Endothelial cell of umbilical vein (primary cell): ENCODE data around the gene MAN1A2. TPM values are rescaled to one million over a fixed set of nuclear protein-coding genes. Genes with fewer than 3 reads are reported as not detected.

Source experiments
- BruUV-seq: library from RNA; stranded (reverse); fragments of 400-500 nt; replicated peaks from 2 replicates; lab custom pipeline; 2021; lab: Mats Ljungman, UMichigan
- CTCF ChIA-PET: fragments of 300-600, 350-600 bp; sonication (Branson Sonifier 250); formaldehyde crosslinking; loops from one replicate; lab custom pipeline; 2021; ENCODE audit warnings: antibody characterized with exemption, inconsistent platforms; lab: Charles Lee
- POLR2A ChIA-PET: fragments of 300-600, 350-600 bp; sonication (Branson Sonifier 250); formaldehyde crosslinking; loops from one replicate; lab custom pipeline; 2021; ENCODE audit warnings: antibody characterized with exemption, inconsistent platforms; lab: Charles Lee
- DNase-seq: peaks from one replicate; pipeline ENCODE4 v3.0.0-alpha.2; 2011; ENCODE audit warnings: low read depth, low spot score
- FAIRE-seq: peaks from 2 replicates; lab custom pipeline; 2011; peaks lifted over from hg19 to GRCh38; lab: Jason Lieb, UNC
- H2AFZ ChIP-seq: 2 replicates; pipeline ENCODE4 v1.6.0; 2012; ENCODE audit warnings: low read depth, low read length, control low read depth, inconsistent platforms
- H3K27ac ChIP-seq: 2 replicates; pipeline ENCODE4 v1.5.1; 2011; ENCODE audit warnings: low read depth, mild to moderate bottlenecking, control low read depth, low read length, moderate library complexity; ENCODE audit not compliant: insufficient read depth
- H3K27me3 ChIP-seq, 2 experiments: 2 replicates each; pipeline versions ENCODE4 v1.6.0 to v1.6.1; 2011; ENCODE audit warnings: low read length in 2 of 2, mixed read lengths in 1 of 2; ENCODE audit not compliant: control insufficient read depth in 2 of 2, insufficient read depth in 2 of 2
- H3K36me3 ChIP-seq, 2 experiments: 2 replicates in 1 of 2; 3 replicates in 1 of 2; pipeline ENCODE4 v1.5.1; 2011; ENCODE audit warnings: low read length in 2 of 2, mild to moderate bottlenecking in 1 of 2, moderate library complexity in 1 of 2; ENCODE audit not compliant: control insufficient read depth in 2 of 2, insufficient read depth in 2 of 2; ENCODE audit errors: extremely low read depth in 1 of 2
- H3K4me1 ChIP-seq: 3 replicates; pipeline ENCODE4 v1.5.1; 2011; ENCODE audit warnings: mild to moderate bottlenecking, low read length; ENCODE audit not compliant: control insufficient read depth, insufficient read depth; ENCODE audit errors: extremely low read depth
- H3K4me2 ChIP-seq: 2 replicates; pipeline ENCODE4 v1.6.1; 2011; ENCODE audit warnings: low read length, control low read depth, mixed read lengths; ENCODE audit not compliant: insufficient read depth
- H3K4me3 ChIP-seq, 3 experiments: fragments of 200-600 bp in 1 of 3; sonication (generic), shearing (Covaris generic) in 1 of 3; replicated peaks in 1 of 3; 2 replicates each; pipeline ENCODE4 v1.5.1; 2011 to 2016; ENCODE audit warnings: control low read depth in 3 of 3, low read length in 3 of 3, mild to moderate bottlenecking in 2 of 3, inconsistent platforms in 1 of 3, low read depth in 1 of 3, moderate library complexity in 1 of 3; ENCODE audit not compliant: insufficient read depth in 1 of 3
- H3K79me2 ChIP-seq: 2 replicates; pipeline ENCODE4 v1.6.0; 2012; ENCODE audit warnings: low read length, inconsistent platforms; ENCODE audit not compliant: control insufficient read depth, insufficient read depth
- H3K9ac ChIP-seq: replicated peaks from 2 replicates; pipeline ENCODE3; 2011; ENCODE audit warnings: low read length, control low read depth; ENCODE audit not compliant: insufficient read depth; ENCODE audit errors: extremely low read depth
- H3K9me1 ChIP-seq: replicated peaks from 3 replicates; pipeline ENCODE4 v1.6.0; 2011; ENCODE audit warnings: mild to moderate bottlenecking, low read length; ENCODE audit not compliant: control insufficient read depth, insufficient read depth; ENCODE audit errors: extremely low read depth
- H3K9me3 ChIP-seq: replicated peaks from 2 replicates; pipeline ENCODE4 v1.5.1; 2012; ENCODE audit warnings: low read length, inconsistent platforms; ENCODE audit not compliant: control insufficient read depth, insufficient read depth
- H4K20me1 ChIP-seq: replicated peaks from 2 replicates; pipeline ENCODE3; 2011; ENCODE audit warnings: mild to moderate bottlenecking, low read length; ENCODE audit not compliant: control insufficient read depth, insufficient read depth; ENCODE audit errors: extremely low read depth
- EZH2 ChIP-seq: IDR thresholded peaks from 2 replicates; pipeline ENCODE4 v1.6.1; 2012; ENCODE audit warnings: borderline replicate concordance, low read depth, mild to moderate bottlenecking, moderate library complexity, low read length, inconsistent platforms; ENCODE audit not compliant: severe bottlenecking
- FOS ChIP-seq: IDR thresholded peaks from 2 replicates; pipeline ENCODE4 v1.6.1; 2011; ENCODE audit warnings: mild to moderate bottlenecking, low read length, moderate library complexity, borderline replicate concordance; ENCODE audit not compliant: insufficient read depth
- GATA2 ChIP-seq: IDR thresholded peaks from 2 replicates; pipeline ENCODE4 v1.7.0; 2011; ENCODE audit warnings: low read depth, mild to moderate bottlenecking, moderate library complexity, mixed read lengths, low read length; ENCODE audit not compliant: insufficient read length, insufficient read depth
- JUN ChIP-seq: IDR thresholded peaks from 2 replicates; pipeline ENCODE4 v1.6.1; 2011; ENCODE audit warnings: borderline replicate concordance, low read depth; ENCODE audit not compliant: insufficient read length, insufficient read depth
- MAX ChIP-seq: IDR thresholded peaks from 2 replicates; pipeline ENCODE4 v1.6.1; 2011; ENCODE audit not compliant: insufficient read depth, insufficient read length
- MYC ChIP-seq: IDR thresholded peaks from one replicate; pipeline ENCODE4 v1.6.1; 2011; ENCODE audit warnings: mild to moderate bottlenecking, low read depth, low read length
- POLR2A ChIP-seq: IDR thresholded peaks from 2 replicates; pipeline ENCODE4 v1.6.1; 2012; ENCODE audit warnings: low read depth, mild to moderate bottlenecking, control low read depth, low read length
- POLR2AphosphoS5 ChIP-seq: IDR thresholded peaks from 2 replicates; pipeline ENCODE4 v1.6.1; 2012; ENCODE audit warnings: low read depth, mild to moderate bottlenecking, control low read depth, low read length, moderate library complexity; ENCODE audit not compliant: insufficient read depth
- dilution Hi-C: fragments of 300-500 bp; cut with MboI; formaldehyde crosslinking; loops from one replicate; pipeline ENCODE4 v1.15.0; 2019; ENCODE audit warnings: low sequenced_read_pairs; ENCODE audit not compliant: extremely low pct_ligation_motif_present
- intact Hi-C: fragments of 100-400 bp; cut with micrococcal nuclease; formaldehyde crosslinking; loops from one replicate; pipeline ENCODE4 v1.10.0; 2022
- polyA plus RNA-seq, 4 experiments: library from polyadenylated mRNA; depleted of rRNA in 3 of 4; stranded (reverse) in 3 of 4; unstranded in 1 of 4; fragments of >200 nt; gene quantifications; 2 replicates each; pipeline versions ENCODE4 v1.2.1 to v1.2.3, GENCODE V29; 2011 to 2012; ENCODE audit warnings: missing spikeins in 1 of 4
- total RNA-seq: library from RNA; stranded (reverse); gene quantifications from 2 replicates; pipeline ENCODE4 v1.2.3, GENCODE V29; 2021
- TF ChIP-seq, protein P1 (sequence below), 2 donors: IDR thresholded peaks; 1 replicate in 1 of 2; 2 replicates in 1 of 2; pipeline ENCODE4 v1.5.1; 2011; ENCODE audit warnings: low read length in 2 of 2, mild to moderate bottlenecking in 2 of 2, moderate library complexity in 2 of 2, control low read depth in 1 of 2, inconsistent platforms in 1 of 2, low read depth in 1 of 2; ENCODE audit not compliant: insufficient read depth in 1 of 2; ENCODE audit errors: extremely low read depth in 1 of 2

Gene MAN1A2
- total and polyA plus RNA-seq, 2 donors (not counting 3 experiments of a cell fraction or from before 2014, with no cell fraction given): 13.5 to 36.2 TPM

DNA sequence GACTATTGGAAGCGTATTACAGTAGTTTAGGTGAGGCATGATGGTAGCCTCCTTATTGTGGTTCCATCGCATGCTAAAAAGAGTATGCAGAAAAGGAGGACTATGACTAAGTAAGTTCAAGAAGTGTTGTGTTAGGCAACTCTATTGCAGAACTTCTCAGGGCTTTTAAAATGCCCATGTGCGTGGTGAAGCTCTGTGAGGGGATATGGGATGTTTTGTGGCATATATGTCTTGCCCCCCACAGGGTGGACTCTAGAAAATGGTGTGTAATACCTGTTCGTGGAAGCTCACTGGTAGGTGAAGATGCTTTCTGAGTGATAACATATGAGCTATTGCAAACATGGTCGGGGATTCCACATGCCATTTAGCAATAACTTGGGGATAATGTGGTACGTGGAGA, 31.7 kb downstream of the MAN1A2 start:
- no peak for DNase-seq
- H3K4me3 ChIP-seq: no peak overlapping the region
- H4K20me1 ChIP-seq: peaks cover 10% of the 10 kb centered on the region
- no peak overlapping the region for H3K27ac ChIP-seq
- dilution Hi-C loops: no loop called here
- no peaks in the 10 kb centered on the region for H3K9me3 ChIP-seq
- H3K9me1 ChIP-seq: no peaks in the 10 kb centered on the region
- H3K27me3 ChIP-seq: no peaks in the 10 kb centered on the region
- no TSS peak for BruUV-seq
- no peaks in the 10 kb centered on the region for H3K4me1 ChIP-seq
- no peak for FAIRE-seq
- POLR2A ChIA-PET: no interaction called here
- no peak overlapping the region for H3K9ac ChIP-seq
- H3K79me2 ChIP-seq: peaks cover 32% of the 10 kb centered on the region
- H3K36me3 ChIP-seq: no peaks in the 10 kb centered on the region
- CTCF ChIA-PET: interaction anchor here (1.1 kb wide), 1 partner anchor 136 kb away, joined by 3 read pairs; no protein-coding TSS in a partner anchor
- no peak overlapping the region for H3K4me2 ChIP-seq
- intact Hi-C loops: no loop called here
- no peak for TF ChIP-seq MYC
- TF ChIP-seq FOS: no peak
- TF ChIP-seq POLR2AphosphoS5: no peak
- no peak for TF ChIP-seq POLR2A
- no peak for TF ChIP-seq EZH2
- no peak for TF ChIP-seq GATA2
- TF ChIP-seq JUN: no peak
- TF ChIP-seq, protein P1, sequence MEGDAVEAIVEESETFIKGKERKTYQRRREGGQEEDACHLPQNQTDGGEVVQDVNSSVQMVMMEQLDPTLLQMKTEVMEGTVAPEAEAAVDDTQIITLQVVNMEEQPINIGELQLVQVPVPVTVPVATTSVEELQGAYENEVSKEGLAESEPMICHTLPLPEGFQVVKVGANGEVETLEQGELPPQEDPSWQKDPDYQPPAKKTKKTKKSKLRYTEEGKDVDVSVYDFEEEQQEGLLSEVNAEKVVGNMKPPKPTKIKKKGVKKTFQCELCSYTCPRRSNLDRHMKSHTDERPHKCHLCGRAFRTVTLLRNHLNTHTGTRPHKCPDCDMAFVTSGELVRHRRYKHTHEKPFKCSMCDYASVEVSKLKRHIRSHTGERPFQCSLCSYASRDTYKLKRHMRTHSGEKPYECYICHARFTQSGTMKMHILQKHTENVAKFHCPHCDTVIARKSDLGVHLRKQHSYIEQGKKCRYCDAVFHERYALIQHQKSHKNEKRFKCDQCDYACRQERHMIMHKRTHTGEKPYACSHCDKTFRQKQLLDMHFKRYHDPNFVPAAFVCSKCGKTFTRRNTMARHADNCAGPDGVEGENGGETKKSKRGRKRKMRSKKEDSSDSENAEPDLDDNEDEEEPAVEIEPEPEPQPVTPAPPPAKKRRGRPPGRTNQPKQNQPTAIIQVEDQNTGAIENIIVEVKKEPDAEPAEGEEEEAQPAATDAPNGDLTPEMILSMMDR (IDR thresholded peaks at IDR 0.05; ENCODE audit: extremely low read depth in 1 of 2, insufficient read depth in 1 of 2, low read depth in 1 of 2, low read length in 2 of 2): no peak
- TF ChIP-seq MAX: no peak
- no peak overlapping the region for H2AFZ ChIP-seq
